Measurements from ENCODE around the gene DIDO1.

DIDO1 gene

GRCh38 chr20:62970307-62971210 lies 44.3 kb upstream of the DIDO1 start:
- no peak overlapping the region for H3K4me3 ChIP-seq (ENCODE audit: low read depth, low read length)
- no peak for TF ChIP-seq CTCF (IDR thresholded peaks at IDR 0.05; ENCODE audit: low read depth, low read length)

GRCh38 chr20:62969939-62970306 lies 43.6 kb upstream of the DIDO1 start:
- H3K4me3 ChIP-seq (ENCODE audit: low read depth, low read length): no peak overlapping the region
- no peak for TF ChIP-seq CTCF (IDR thresholded peaks at IDR 0.05; ENCODE audit: low read depth, low read length)

GRCh38 chr20:62969179-62969760 lies 43.0 kb upstream of the DIDO1 start:
- no peak overlapping the region for H3K4me3 ChIP-seq (ENCODE audit: low read depth, low read length)
- TF ChIP-seq CTCF (IDR thresholded peaks at IDR 0.05; ENCODE audit: low read depth, low read length): no peak

GRCh38 chr20:62968378-62969178 lies 42.3 kb upstream of the DIDO1 start:
- no peak overlapping the region for H3K4me3 ChIP-seq (ENCODE audit: low read depth, low read length)
- TF ChIP-seq CTCF (IDR thresholded peaks at IDR 0.05; ENCODE audit: low read depth, low read length): no peak

- TF ChIP-seq CTCF (IDR thresholded peaks at IDR 0.05; ENCODE audit: low read depth, low read length): no peak
Measured at GRCh38 chr20:62967628-62968351, 41.5 kb upstream of the DIDO1 start.

GRCh38 chr20:62967149-62967501 lies 40.8 kb upstream of the DIDO1 start:
- no peak for TF ChIP-seq CTCF (IDR thresholded peaks at IDR 0.05; ENCODE audit: low read depth, low read length)
- H3K4me3 ChIP-seq (ENCODE audit: low read depth, low read length): no peak overlapping the region

More at GRCh38 chr20:62967628-62968351, 41.5 kb upstream of the DIDO1 start:
- H3K4me3 ChIP-seq (ENCODE audit: low read depth, low read length): no peak overlapping the region
